Body of pancreas (tissue), 4 donors: ENCODE measurements around the gene SERPINE1. TPM values are rescaled to one million over a fixed set of nuclear protein-coding genes. Genes with fewer than 3 reads are reported as not detected.

Experiments used
- ATAC-seq: fragments of 150-250 bp; one replicate; pipeline ENCODE4 v1.9.1; 2016
- DNase-seq, 4 donors: peaks; one replicate each; pipeline ENCODE4 v3.0.0-alpha.2; 2019
- H3K27ac ChIP-seq, 4 donors: fragments of 200-600 bp; sonication (generic); 1 replicate in 3 of 4; 2 replicates in 1 of 4; pipeline versions ENCODE4 v1.5.1 to v1.6.1; 2016 to 2019; ENCODE audit warnings: mild to moderate bottlenecking in 1 of 4, mixed read lengths in 1 of 4, moderate library complexity in 1 of 4
- H3K27me3 ChIP-seq, 2 donors: fragments of 200-600 bp; sonication (generic); one replicate each; pipeline ENCODE4 v1.6.0; 2016; ENCODE audit warnings: mild to moderate bottlenecking in 1 of 2
- H3K36me3 ChIP-seq, 2 donors: fragments of 200-600 bp; sonication (generic); replicated peaks in 1 of 2; 2 replicates each; pipeline ENCODE4 v1.5.1; 2016; ENCODE audit warnings: low read depth in 2 of 2; ENCODE audit not compliant: insufficient read depth in 1 of 2
- H3K4me1 ChIP-seq: fragments of 200-600 bp; sonication (generic); one replicate; pipeline ENCODE4 v1.6.0; 2016
- H3K4me3 ChIP-seq, 2 donors: fragments of 200-600 bp; sonication (generic); 1 replicate in 1 of 2; 2 replicates in 1 of 2; pipeline ENCODE4 v1.5.1; 2016 to 2019
- H3K9me3 ChIP-seq, 3 donors: fragments of 200-600 bp; sonication (generic); 1 replicate in 2 of 3; 2 replicates in 1 of 3; pipeline ENCODE4 v1.5.1; 2016
- POLR2A ChIP-seq, 3 donors: fragments of 450-650 bp; IDR thresholded peaks; one replicate each; pipeline ENCODE4 v1.6.1; 2016; ENCODE audit warnings: antibody characterized with exemption in 3 of 3, mild to moderate bottlenecking in 2 of 3
- WGBS, 2 donors: methylation state at CpG; one replicate each; pipeline ENCODE4 v1.1.5; 2017; 5-methylcytosine and 5-hydroxymethylcytosine counted together
- intact Hi-C: fragments of 100-400 bp; cut with DNase I; formaldehyde crosslinking; loops from one replicate; pipeline ENCODE4 v1.15.1; 2023
- total RNA-seq, 2 donors: library from RNA; depleted of rRNA; stranded (reverse); fragments of >200 nt; gene quantifications; one replicate each; pipeline ENCODE4 v1.1.0, GENCODE V29; 2016
- TF ChIP-seq, protein P1 (sequence below), 7 experiments: fragments of 450-650 bp in 4 of 7; fragments of 200-600 bp in 3 of 7; sonication (generic) in 3 of 7; IDR thresholded peaks; one replicate each; pipeline ENCODE4 v1.5.1; 2016 to 2019; ENCODE audit warnings: antibody characterized with exemption in 7 of 7

The SERPINE1 gene
- total RNA-seq, 2 donors from 2014 or later, result 20.2 to 36.3 TPM

DNA sequence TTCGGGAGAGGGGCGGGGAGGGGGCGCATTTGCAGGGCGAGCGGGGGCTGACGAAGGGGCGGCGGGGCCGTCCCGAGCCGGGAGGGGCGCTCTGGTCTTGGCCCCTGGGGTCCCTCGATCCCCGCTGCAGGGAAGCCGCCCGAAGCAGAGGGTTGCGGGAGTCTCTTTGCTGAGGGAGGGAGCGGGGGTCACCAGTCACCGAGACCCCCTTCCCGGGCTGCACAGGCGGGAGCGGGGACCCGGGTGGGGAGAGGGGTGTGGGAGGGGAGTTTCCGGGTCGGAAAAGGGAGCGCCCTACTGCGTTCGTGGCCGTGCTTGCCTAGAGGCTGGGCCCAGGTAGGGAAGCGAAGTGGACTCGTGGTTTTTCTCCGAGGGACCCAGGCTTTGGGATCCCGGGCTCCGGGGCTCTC, 27.8 kb downstream of the SERPINE1 start:
- Histone ChIP-seq H3K36me3 (no peaks in the 10 kb centered on the region), H3K27ac (peak overlapping the region in 1 of 4 donors; percentile 32), H3K27me3 (no peaks in the 10 kb centered on the region), H3K4me3 (peak overlapping the region; percentile 56 to 86), H3K9me3 (no peaks in the 10 kb centered on the region), H3K4me1 (peaks cover 15% of the 10 kb centered on the region)
- intact Hi-C loops, result no loop called here
- ATAC-seq (peak; percentile 4), DNase-seq (no peak)
- TF ChIP-seq, protein P1, sequence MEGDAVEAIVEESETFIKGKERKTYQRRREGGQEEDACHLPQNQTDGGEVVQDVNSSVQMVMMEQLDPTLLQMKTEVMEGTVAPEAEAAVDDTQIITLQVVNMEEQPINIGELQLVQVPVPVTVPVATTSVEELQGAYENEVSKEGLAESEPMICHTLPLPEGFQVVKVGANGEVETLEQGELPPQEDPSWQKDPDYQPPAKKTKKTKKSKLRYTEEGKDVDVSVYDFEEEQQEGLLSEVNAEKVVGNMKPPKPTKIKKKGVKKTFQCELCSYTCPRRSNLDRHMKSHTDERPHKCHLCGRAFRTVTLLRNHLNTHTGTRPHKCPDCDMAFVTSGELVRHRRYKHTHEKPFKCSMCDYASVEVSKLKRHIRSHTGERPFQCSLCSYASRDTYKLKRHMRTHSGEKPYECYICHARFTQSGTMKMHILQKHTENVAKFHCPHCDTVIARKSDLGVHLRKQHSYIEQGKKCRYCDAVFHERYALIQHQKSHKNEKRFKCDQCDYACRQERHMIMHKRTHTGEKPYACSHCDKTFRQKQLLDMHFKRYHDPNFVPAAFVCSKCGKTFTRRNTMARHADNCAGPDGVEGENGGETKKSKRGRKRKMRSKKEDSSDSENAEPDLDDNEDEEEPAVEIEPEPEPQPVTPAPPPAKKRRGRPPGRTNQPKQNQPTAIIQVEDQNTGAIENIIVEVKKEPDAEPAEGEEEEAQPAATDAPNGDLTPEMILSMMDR (IDR thresholded peaks at IDR 0.05), result no peak
- no peak for TF ChIP-seq POLR2A (IDR thresholded peaks at IDR 0.05)
- WGBS, 2 donors, result 1 to 2% methylated on average over 11 to 31 of the region's 34 CpGs

DNA sequence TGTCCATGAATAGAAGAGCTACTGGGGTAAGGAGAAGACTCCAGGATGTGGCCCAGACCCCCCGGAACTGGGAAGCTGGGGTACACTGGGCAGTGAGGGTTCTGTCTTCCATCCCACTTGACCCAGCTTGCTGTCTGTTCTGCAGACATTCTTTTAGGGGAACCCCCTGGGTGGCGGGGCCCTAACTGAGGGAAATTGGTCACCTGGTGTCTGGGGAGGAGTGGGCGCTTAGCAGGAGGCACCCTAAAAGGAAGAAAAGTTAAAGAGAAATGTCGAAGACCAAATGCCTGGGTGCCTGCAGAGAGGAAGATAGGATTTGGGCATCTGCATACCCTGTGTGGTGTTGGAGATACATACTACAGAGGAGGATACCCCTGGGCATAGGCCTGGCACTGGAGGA, 28.4 kb downstream of the SERPINE1 start:
- no peaks in the 10 kb centered on the region for H3K27me3 ChIP-seq
- WGBS, 2 donors, result 32 to 44% methylated on average over 4 of the region's 4 CpGs
- no peaks in the 10 kb centered on the region for H3K9me3 ChIP-seq
- ATAC-seq, result no peak
- peaks cover 15% of the 10 kb centered on the region for H3K4me1 ChIP-seq
- H3K4me3 ChIP-seq, result peak overlapping the region; percentile 56 to 86
- no peak for DNase-seq
- intact Hi-C loops, result no loop called here
- no peaks in the 10 kb centered on the region for H3K36me3 ChIP-seq
- TF ChIP-seq, protein P1 (IDR thresholded peaks at IDR 0.05), result no peak
- TF ChIP-seq POLR2A (IDR thresholded peaks at IDR 0.05), result no peak
- no peak overlapping the region for H3K27ac ChIP-seq

DNA sequence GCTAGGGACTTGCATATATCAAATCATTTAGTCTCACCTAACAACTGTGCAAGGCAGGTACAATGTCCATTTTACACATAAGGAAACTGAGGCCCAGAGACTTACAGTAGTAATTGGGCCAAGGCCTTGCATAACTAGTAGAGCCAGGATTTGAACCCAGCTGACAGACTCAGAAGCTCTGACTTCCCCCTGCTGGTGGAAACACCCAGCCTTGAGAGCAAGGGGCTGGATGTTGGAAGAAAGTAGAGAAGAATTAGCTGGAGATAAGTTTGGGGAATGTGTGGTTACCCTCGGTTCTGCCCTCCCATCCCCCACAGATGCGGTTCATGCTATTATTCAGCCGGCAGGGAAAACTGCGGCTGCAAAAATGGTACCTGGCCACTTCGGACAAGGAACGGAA, 29.4 kb downstream of the SERPINE1 start:
- no peaks in the 10 kb centered on the region for H3K27me3 ChIP-seq
- H3K4me3 ChIP-seq, result no peak overlapping the region
- no peak for TF ChIP-seq POLR2A (IDR thresholded peaks at IDR 0.05)
- H3K36me3 ChIP-seq, result no peaks in the 10 kb centered on the region
- H3K4me1 ChIP-seq, result peaks cover 15% of the 10 kb centered on the region
- ATAC-seq (no peak), DNase-seq (no peak)
- intact Hi-C loops, result no loop called here
- WGBS, 2 donors, result 80 to 84% methylated on average over 5 to 6 of the region's 6 CpGs
- H3K9me3 ChIP-seq, result no peaks in the 10 kb centered on the region
- H3K27ac ChIP-seq, result no peak overlapping the region

DNA sequence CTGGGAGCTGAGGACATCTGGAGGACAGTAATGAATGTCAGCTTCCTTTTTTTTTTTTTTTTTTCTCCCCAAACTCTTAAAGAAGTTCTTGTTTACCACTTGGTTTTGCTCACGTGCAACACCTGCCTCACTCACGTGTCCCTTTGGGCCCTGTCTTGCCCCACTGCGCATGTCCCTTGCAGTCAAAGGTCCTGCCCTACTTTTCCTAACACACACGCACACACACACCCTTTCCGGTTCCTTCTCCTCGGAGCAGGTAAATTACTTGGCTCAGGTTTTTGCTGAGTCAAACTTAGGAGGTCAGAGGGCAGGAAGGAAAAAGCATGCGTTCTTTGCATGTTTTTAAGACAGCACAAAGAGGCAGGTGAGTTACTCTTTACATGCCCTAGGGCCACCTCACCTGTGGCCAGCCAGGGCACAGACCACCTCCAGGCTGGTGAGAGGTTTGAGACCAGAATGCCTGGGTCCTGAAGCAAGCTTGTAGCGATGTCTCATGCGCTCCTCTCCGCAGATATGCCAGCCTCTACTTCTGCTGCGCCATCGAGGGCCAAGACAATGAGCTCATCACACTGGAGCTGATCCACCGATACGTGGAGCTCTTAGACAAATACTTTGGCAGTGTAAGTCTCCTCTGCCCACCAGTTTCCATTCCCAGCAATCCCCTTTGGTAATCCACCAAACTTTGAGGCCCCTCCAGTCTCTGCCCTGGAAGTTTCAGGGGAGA, 30.1 kb downstream of the SERPINE1 start:
- intact Hi-C loops, result no loop called here
- Histone ChIP-seq H3K4me1 (peaks cover 15% of the 10 kb centered on the region), H3K27ac (no peak overlapping the region), H3K36me3 (no peaks in the 10 kb centered on the region), H3K4me3 (no peak overlapping the region), H3K27me3 (no peaks in the 10 kb centered on the region), H3K9me3 (no peaks in the 10 kb centered on the region)
- DNase-seq (no peak), ATAC-seq (no peak)
- WGBS, 2 donors, result 84% methylated on average over 14 of the region's 14 CpGs
- TF ChIP-seq, protein P1 (IDR thresholded peaks at IDR 0.05), result no peak
- no peak for TF ChIP-seq POLR2A (IDR thresholded peaks at IDR 0.05)

DNA sequence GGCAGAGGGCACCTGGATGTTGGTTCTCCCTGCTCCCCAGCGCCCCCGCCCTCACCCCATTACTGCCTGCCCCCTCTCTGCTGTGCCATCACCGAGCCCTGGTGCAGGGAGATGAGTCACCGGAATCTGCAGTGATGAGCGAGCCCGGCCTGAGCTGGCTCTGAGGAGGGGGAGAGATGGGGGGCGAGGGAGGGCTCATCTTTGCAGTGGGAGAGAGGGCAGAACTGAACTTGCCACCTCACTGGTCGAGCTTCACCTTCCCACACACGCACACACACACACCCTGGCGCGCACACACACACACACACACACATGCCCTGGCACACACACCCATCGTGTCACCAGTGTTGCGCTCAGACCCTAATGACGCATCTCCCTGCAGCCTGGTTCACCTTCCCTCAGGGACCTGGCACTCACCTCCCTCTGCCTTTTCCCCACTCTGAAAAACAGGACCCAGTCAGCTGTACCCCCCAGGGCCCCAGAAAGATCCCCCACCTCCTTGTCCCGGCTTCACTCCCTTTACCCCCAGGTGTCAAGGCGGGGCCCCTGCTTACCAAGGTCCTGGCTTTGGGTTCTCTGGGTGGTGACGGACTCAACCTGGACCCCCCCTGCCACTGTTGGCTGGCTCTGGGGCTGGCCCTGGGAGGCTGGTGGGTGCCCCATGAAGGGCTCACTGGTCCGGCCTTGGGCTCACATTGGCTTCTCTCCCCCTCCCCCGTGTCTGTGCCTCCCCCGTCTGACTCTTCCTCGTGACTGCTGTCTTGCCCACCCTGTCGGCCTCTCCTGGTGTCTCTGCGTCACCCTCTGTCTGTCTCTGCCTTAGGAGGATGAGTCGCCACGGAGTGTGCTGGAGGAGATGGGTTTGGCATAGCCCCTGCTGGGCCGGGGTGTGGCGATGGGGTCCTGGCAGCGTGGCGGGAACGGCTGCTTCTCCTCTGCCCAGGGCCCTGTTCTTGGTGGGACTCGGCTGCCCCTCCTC, 33.1 kb downstream of the SERPINE1 start:
- Histone ChIP-seq H3K36me3 (no peaks in the 10 kb centered on the region), H3K9me3 (no peaks in the 10 kb centered on the region), H3K27ac (no peak overlapping the region), H3K27me3 (peaks cover 0 to 21% of the 10 kb centered on the region in 2 donors), H3K4me3 (no peak overlapping the region), H3K4me1 (peaks cover 36% of the 10 kb centered on the region)
- intact Hi-C loops, result no loop called here
- no peak for DNase-seq
- WGBS, 2 donors, result 78 to 88% methylated on average over 21 to 24 of the region's 31 CpGs
- ATAC-seq, result no peak
- TF ChIP-seq, protein P1 (IDR thresholded peaks at IDR 0.05), result no peak
- TF ChIP-seq POLR2A (IDR thresholded peaks at IDR 0.05), result no peak
